Coronary artery (tissue), 2 donors: Measurements from ENCODE around the gene MCTP2.

Source experiments
- DNase-seq: peaks from one replicate; pipeline ENCODE4 v3.0.0-alpha.2; 2017; ENCODE audit warnings: low spot score
- H3K27ac ChIP-seq, 2 donors: fragments of 200-600 bp; sonication (generic); one replicate each; pipeline ENCODE4 v1.5.1; 2016 to 2019
- H3K4me3 ChIP-seq: fragments of 200-600 bp; sonication (generic); 2 replicates; pipeline ENCODE4 v1.5.1; 2016; ENCODE audit warnings: mild to moderate bottlenecking, moderate library complexity
- TF ChIP-seq, protein P1 (sequence below): fragments of 200-600 bp; sonication (generic); IDR thresholded peaks from one replicate; pipeline ENCODE4 v1.5.1; 2019; ENCODE audit warnings: antibody characterized with exemption

Gene MCTP2

DNA sequence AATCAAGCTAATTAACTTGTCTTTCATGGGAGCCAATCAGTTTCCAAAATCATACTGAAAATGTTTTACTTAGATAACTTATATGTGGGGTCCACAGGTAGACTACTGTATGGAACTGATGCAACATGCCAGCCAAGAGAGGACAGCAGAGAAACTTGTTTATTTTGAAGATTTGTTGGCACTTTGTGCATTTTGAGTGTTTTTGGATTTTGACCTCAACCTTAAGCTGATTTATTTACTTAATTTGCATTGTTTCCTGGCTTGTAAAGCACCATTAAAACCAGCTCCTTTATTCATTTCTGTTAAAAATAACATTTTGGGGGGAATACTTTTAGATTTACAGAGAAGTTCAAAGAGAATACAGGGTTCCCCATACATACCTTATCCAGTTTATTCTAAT, 166.6 kb downstream of the MCTP2 start:
- H3K27ac ChIP-seq, result no peak overlapping the region
- no peak overlapping the region for H3K4me3 ChIP-seq
- DNase-seq, result no peak
- TF ChIP-seq, protein P1, sequence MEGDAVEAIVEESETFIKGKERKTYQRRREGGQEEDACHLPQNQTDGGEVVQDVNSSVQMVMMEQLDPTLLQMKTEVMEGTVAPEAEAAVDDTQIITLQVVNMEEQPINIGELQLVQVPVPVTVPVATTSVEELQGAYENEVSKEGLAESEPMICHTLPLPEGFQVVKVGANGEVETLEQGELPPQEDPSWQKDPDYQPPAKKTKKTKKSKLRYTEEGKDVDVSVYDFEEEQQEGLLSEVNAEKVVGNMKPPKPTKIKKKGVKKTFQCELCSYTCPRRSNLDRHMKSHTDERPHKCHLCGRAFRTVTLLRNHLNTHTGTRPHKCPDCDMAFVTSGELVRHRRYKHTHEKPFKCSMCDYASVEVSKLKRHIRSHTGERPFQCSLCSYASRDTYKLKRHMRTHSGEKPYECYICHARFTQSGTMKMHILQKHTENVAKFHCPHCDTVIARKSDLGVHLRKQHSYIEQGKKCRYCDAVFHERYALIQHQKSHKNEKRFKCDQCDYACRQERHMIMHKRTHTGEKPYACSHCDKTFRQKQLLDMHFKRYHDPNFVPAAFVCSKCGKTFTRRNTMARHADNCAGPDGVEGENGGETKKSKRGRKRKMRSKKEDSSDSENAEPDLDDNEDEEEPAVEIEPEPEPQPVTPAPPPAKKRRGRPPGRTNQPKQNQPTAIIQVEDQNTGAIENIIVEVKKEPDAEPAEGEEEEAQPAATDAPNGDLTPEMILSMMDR, result no peak

DNA sequence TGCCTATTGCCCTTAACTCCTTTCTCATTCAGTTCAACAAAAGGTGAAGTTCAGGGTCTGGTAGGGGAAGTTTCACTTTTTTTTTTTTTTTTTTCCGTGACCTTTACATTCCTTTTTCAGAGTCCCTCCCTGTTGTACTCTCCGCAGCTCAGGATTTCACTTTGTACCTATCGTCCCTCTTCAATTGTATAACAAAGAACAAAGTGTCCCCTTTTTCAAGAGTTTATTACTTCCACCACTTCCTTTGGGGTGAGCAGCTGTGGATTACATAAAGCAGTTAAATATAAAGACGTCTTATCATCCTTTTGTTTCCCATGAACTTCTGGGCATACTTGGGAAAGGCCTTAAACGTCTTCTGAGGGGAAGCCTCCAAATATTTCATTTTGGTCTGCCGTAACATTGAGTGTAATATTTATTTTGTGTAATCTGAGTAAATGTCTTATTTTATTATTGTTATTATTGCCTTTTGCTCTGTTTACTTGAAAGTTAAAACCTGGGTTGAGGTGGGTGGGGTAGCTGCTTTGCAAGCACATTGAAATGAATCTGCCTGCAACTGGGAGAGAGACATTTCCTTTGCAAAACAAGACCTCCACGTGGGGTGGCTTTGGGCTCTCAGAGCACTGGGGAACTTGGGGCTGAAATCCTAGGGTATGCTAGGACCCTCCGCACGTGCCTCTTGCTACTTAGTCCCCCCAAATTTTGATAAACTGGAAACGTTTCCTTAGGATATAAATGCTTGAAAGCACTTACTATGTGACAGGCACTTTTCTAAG, 169.4 kb downstream of the MCTP2 start:
- TF ChIP-seq, protein P1, result no peak
- no peak overlapping the region for H3K27ac ChIP-seq
- no peak overlapping the region for H3K4me3 ChIP-seq
- DNase-seq, result no peak

DNA sequence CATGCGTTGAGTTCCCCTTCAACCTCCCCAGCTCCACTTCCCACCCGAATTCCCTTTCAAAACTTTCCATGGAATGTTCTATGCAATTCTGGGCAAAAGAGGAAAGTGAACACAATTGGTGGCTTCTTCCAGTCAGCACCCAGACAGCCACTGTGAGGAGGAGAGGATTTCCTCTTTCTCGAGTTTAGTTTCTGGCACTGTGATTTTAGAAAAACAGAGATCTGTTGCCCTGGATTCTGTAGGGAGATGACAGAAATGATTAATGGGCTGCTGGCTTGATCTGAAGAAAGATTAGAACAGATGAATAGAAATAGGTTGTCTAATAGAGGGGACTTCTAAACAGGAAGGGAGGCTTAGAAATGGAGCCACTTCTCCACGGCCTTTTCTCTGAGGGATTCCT, 172.0 kb downstream of the MCTP2 start:
- TF ChIP-seq, protein P1, result no peak
- Histone ChIP-seq H3K27ac (no peak overlapping the region), H3K4me3 (no peak overlapping the region)
- DNase-seq, result no peak

DNA sequence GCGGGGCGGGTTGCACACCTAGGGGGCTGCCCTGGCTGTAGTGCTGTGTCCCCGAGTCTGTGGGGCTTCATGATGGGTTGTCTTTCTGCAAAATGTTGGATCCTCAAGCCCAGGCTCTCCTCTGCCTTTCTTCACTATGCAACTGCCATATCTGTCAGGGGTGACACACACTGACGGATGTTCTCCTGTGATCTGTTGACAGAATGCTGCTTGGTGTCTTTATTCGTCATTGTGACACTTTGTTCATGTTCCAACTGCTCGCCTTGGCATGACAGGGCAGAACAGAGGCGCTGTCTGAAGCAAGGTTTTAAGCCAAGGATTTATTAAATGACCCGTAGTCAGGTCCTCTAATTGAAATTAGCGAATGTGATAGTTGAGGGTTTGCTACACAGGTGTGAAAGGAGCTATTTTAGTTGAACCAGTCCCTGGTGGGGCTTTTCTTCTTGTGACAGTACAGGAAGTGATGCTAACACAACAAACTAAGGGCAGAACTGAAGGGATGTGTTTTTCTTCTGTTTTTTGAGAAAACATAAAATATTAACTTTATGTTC, 173.4 kb downstream of the MCTP2 start:
- TF ChIP-seq, protein P1, result no peak
- Histone ChIP-seq H3K27ac (no peak overlapping the region), H3K4me3 (no peak overlapping the region)
- no peak for DNase-seq

DNA sequence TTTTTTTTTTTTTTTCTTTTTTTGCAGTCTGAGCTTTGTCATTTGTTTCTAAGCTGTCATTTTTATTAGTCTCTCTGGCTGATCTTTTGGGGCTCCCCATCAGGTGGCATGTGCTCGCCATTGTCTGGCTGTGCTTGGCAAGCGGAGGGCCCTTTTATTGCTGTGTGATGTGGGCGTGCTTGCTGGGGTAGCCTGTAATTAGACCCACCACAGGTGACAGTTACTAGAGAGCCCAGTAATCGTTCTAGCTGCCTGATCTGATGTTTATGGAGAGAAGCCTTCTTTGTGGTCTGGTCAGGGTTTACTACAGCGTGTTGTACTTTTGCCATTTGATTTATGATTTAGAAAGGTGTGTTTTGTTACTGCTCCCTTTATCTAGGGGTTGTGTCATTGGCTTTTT, 179.9 kb downstream of the MCTP2 start:
- Histone ChIP-seq H3K4me3 (no peak overlapping the region), H3K27ac (no peak overlapping the region)
- TF ChIP-seq, protein P1, result no peak
- no peak for DNase-seq

DNA sequence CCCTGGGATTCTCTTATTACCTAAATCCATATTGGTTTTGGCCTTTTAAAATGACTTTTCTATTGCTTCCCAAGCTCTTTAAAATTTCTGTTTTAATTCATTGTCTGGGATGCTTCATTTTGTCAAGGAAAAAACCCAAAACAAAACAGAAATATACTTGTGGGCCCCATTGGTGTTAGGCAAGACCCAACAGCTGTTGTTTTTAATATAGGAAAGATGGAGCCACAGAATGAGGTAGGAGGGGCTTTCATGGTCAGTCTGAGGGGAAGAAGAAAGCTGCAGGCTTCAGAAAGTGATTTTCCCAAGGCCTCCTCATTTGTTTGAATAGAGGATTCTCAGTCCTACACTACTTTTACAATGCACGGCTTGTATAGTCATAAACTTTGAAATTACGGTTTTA, 180.5 kb downstream of the MCTP2 start:
- Histone ChIP-seq H3K27ac (no peak overlapping the region), H3K4me3 (no peak overlapping the region)
- TF ChIP-seq, protein P1, result no peak
- no peak for DNase-seq
